Measurements from ENCODE around the gene SYDE1.

The SYDE1 gene

GRCh38 chr19:15113245-15114152 lies 6.3 kb downstream of the SYDE1 start:
- peaks cover 0 to under 1% (median 0%) of the 10 kb centered on the region in 10 experiments; a peak in 3 of 20 replicates for H3K4me1 ChIP-seq
- H3K27me3 ChIP-seq, result no peaks in the 10 kb centered on the region
- peaks cover 0 to 46% (median 0%) of the 10 kb centered on the region in 11 experiments; a peak in 1 of 22 replicates for H4K20me1 ChIP-seq
- TF ChIP-seq Cebpa-rat (IDR thresholded peaks at IDR 0.05), result no peak
- H3K4me3 ChIP-seq, result no peak overlapping the region
- no peak overlapping the region for H3K9ac ChIP-seq
- H3K36me3 ChIP-seq, result peaks cover 48 to 54% (median 52%) of the 10 kb centered on the region in 11 experiments
- H3K4me2 ChIP-seq, result no peak overlapping the region
- H3K9me3 ChIP-seq (replicated peaks in 1 of 11), result peaks cover 0 to 9% (median 0%) of the 10 kb centered on the region in 11 experiments; a peak in 8 of 22 replicates
- H3K27ac ChIP-seq, result no peak overlapping the region

- Histone ChIP-seq H3K36me3 (peaks cover 54 to 60% (median 59%) of the 10 kb centered on the region in 11 experiments), H4K20me1 (peaks cover 0 to 41% (median 0%) of the 10 kb centered on the region in 11 experiments; a peak in 2 of 22 replicates), H3K9ac (no peak overlapping the region), H3K4me2 (no peak overlapping the region), H3K27ac (no peak overlapping the region), H3K9me3 (replicated peaks in 1 of 11) (peaks cover 0 to 12% (median 0%) of the 10 kb centered on the region in 11 experiments; a peak in 8 of 22 replicates), H3K27me3 (no peaks in the 10 kb centered on the region), H3K4me1 (no peaks in the 10 kb centered on the region), H3K4me3 (no peak overlapping the region)
- TF ChIP-seq Cebpa-rat (IDR thresholded peaks at IDR 0.05), result no peak
These were observed 6.9 kb downstream of the SYDE1 start for GRCh38 chr19:15114153-15114540.

GRCh38 chr19:15115080-15115479 lies 7.9 kb downstream of the SYDE1 start:
- peaks cover 64 to 70% (median 68%) of the 10 kb centered on the region in 11 experiments for H3K36me3 ChIP-seq
- H3K4me3 ChIP-seq, result no peak overlapping the region
- no peaks in the 10 kb centered on the region for H3K27me3 ChIP-seq

GRCh38 chr19:15115762-15116615 lies 8.8 kb downstream of the SYDE1 start:
- Histone ChIP-seq H3K9ac (no peak overlapping the region; a peak in 2 of 22 replicates), H4K20me1 (peaks cover 0 to 39% (median 0%) of the 10 kb centered on the region in 11 experiments; a peak in 3 of 22 replicates), H3K27me3 (no peaks in the 10 kb centered on the region), H3K27ac (no peak overlapping the region), H3K36me3 (peaks cover 73 to 79% (median 77%) of the 10 kb centered on the region in 11 experiments), H3K4me3 (no peak overlapping the region), H3K4me2 (no peak overlapping the region), H3K4me1 (no peaks in the 10 kb centered on the region), H3K9me3 (replicated peaks in 1 of 11) (peaks cover 0 to 13% (median 0%) of the 10 kb centered on the region in 11 experiments; a peak in 8 of 22 replicates)
- TF ChIP-seq Cebpa-rat (IDR thresholded peaks at IDR 0.05), result no peak

More at GRCh38 chr19:15115080-15115479, 7.9 kb downstream of the SYDE1 start:
- Histone ChIP-seq H3K4me2 (no peak overlapping the region), H3K9me3 (replicated peaks in 1 of 11) (peaks cover 0 to 13% (median 0%) of the 10 kb centered on the region in 11 experiments; a peak in 8 of 22 replicates), H3K27ac (no peak overlapping the region), H4K20me1 (peaks cover 0 to 37% (median 0%) of the 10 kb centered on the region in 11 experiments; a peak in 3 of 22 replicates), H3K4me1 (no peaks in the 10 kb centered on the region), H3K9ac (no peak overlapping the region)
- no peak for TF ChIP-seq Cebpa-rat (IDR thresholded peaks at IDR 0.05)

- H3K4me1 ChIP-seq, result no peaks in the 10 kb centered on the region
- H3K4me3 ChIP-seq, result no peak overlapping the region
- H3K27ac ChIP-seq, result no peak overlapping the region
- peaks cover 0 to 39% (median 0%) of the 10 kb centered on the region in 11 experiments; a peak in 3 of 22 replicates for H4K20me1 ChIP-seq
- peaks cover 0 to 13% (median 0%) of the 10 kb centered on the region in 11 experiments; a peak in 8 of 22 replicates for H3K9me3 ChIP-seq (replicated peaks in 1 of 11)
- H3K4me2 ChIP-seq, result no peak overlapping the region
- no peak overlapping the region; a peak in 2 of 22 replicates for H3K9ac ChIP-seq
- H3K36me3 ChIP-seq, result peaks cover 80 to 87% (median 84%) of the 10 kb centered on the region in 11 experiments
- no peak for TF ChIP-seq Cebpa-rat (IDR thresholded peaks at IDR 0.05)
- H3K27me3 ChIP-seq, result no peaks in the 10 kb centered on the region
These were observed 9.7 kb downstream of the SYDE1 start for GRCh38 chr19:15116856-15117255.

GRCh38 chr19:15118248-15118647 lies 11.0 kb downstream of the SYDE1 start:
- H3K4me1 ChIP-seq, result peaks cover 0 to 2% (median 0%) of the 10 kb centered on the region in 10 experiments; a peak in 3 of 20 replicates
- no peak overlapping the region for H3K4me2 ChIP-seq
- peaks cover 0 to 13% (median 0%) of the 10 kb centered on the region in 11 experiments; a peak in 8 of 22 replicates for H3K9me3 ChIP-seq (replicated peaks in 1 of 11)
- peaks cover 0 to 49% (median 4%) of the 10 kb centered on the region in 11 experiments; a peak in 5 of 22 replicates for H4K20me1 ChIP-seq
- no peaks in the 10 kb centered on the region for H3K27me3 ChIP-seq
- peaks cover 89 to 98% (median 95%) of the 10 kb centered on the region in 11 experiments for H3K36me3 ChIP-seq
- H3K9ac ChIP-seq, result no peak overlapping the region
- no peak overlapping the region for H3K27ac ChIP-seq
- no peak overlapping the region for H3K4me3 ChIP-seq
- no peak for TF ChIP-seq Cebpa-rat (IDR thresholded peaks at IDR 0.05)

GRCh38 chr19:15118789-15119494 lies 11.7 kb downstream of the SYDE1 start:
- Histone ChIP-seq H4K20me1 (peaks cover 0 to 56% (median 7%) of the 10 kb centered on the region in 11 experiments; a peak in 7 of 22 replicates), H3K27me3 (no peaks in the 10 kb centered on the region), H3K9me3 (replicated peaks in 1 of 11) (peaks cover 0 to 7% (median 0%) of the 10 kb centered on the region in 11 experiments; a peak in 5 of 22 replicates), H3K36me3 (peaks cover 82 to 95% (median 88%) of the 10 kb centered on the region in 11 experiments), H3K4me1 (peaks cover 3 to 9% (median 6%) of the 10 kb centered on the region in 10 experiments), H3K9ac (no peak overlapping the region), H3K27ac (no peak overlapping the region), H3K4me2 (no peak overlapping the region), H3K4me3 (no peak overlapping the region)
- no peak for TF ChIP-seq Cebpa-rat (IDR thresholded peaks at IDR 0.05)
